Tibial artery (tissue), 4 donors: Measurements from ENCODE around the gene WDFY1.

ENCODE experiments used
- DNase-seq, 2 donors: peaks; one replicate each; pipeline ENCODE4 v3.0.0-alpha.2; 2019
- H3K27ac ChIP-seq, 2 donors: fragments of 200-600 bp; sonication (generic) in 1 of 2; 1 replicate in 1 of 2; 2 replicates in 1 of 2; pipeline ENCODE4 v1.5.1; 2018 to 2019; ENCODE audit warnings: mild to moderate bottlenecking in 1 of 2
- H3K27me3 ChIP-seq, 2 donors: fragments of 200-600 bp; sonication (generic) in 1 of 2; one replicate each; pipeline versions ENCODE4 v1.5.1 to v1.6.0; 2016 to 2019
- H3K36me3 ChIP-seq, 3 donors: fragments of 200-600 bp; sonication (generic) in 2 of 3; one replicate each; pipeline ENCODE4 v1.5.1; 2016 to 2019; ENCODE audit warnings: mild to moderate bottlenecking in 2 of 3
- H3K4me1 ChIP-seq, 4 donors: fragments of 200-600 bp; sonication (generic) in 2 of 4; 1 replicate in 3 of 4; 2 replicates in 1 of 4; pipeline ENCODE4 v1.5.1; 2016 to 2019
- H3K4me3 ChIP-seq, 2 donors: fragments of 200-600 bp; sonication (generic) in 1 of 2; 1 replicate in 1 of 2; 2 replicates in 1 of 2; pipeline ENCODE4 v1.5.1; 2018 to 2019; ENCODE audit warnings: mild to moderate bottlenecking in 2 of 2
- H3K9me3 ChIP-seq, 3 donors: fragments of 200-600 bp; sonication (generic) in 1 of 3; one replicate each; pipeline ENCODE4 v1.5.1; 2016 to 2019
- CTCF ChIP-seq, 2 experiments: fragments of 200-600 bp in 1 of 2; fragments of 450-650 bp in 1 of 2; IDR thresholded peaks; one replicate each; pipeline ENCODE4 v1.5.1; 2017 to 2019; ENCODE audit warnings: antibody characterized with exemption in 2 of 2, mild to moderate bottlenecking in 1 of 2, moderate library complexity in 1 of 2
- intact Hi-C: fragments of 100-400 bp; cut with DNase I; formaldehyde crosslinking; loops from one replicate; pipeline ENCODE4 v1.15.0; 2023; ENCODE audit warnings: low total_unique reads

WDFY1 gene

GRCh38 chr2:223978451-223978850 lies 33.3 kb upstream of the WDFY1 start:
- intact Hi-C loops, result no loop called here
- no peak for DNase-seq

GRCh38 chr2:223976635-223977226 lies 31.6 kb upstream of the WDFY1 start:
- Histone ChIP-seq H3K9me3 (no peaks in the 10 kb centered on the region), H3K4me3 (no peak overlapping the region), H3K27ac (no peak overlapping the region), H3K27me3 (peaks cover 0 to 3% of the 10 kb centered on the region in 2 donors), H3K4me1 (no peaks in the 10 kb centered on the region), H3K36me3 (no peaks in the 10 kb centered on the region)
- intact Hi-C loops, result no loop called here
- TF ChIP-seq CTCF (IDR thresholded peaks at IDR 0.05), result no peak
- no peak for DNase-seq

More at GRCh38 chr2:223978451-223978850, 33.3 kb upstream of the WDFY1 start:
- H3K27me3 ChIP-seq, result peaks cover 0 to 3% of the 10 kb centered on the region in 2 donors
- no peaks in the 10 kb centered on the region for H3K36me3 ChIP-seq
- no peaks in the 10 kb centered on the region for H3K4me1 ChIP-seq
- no peak for TF ChIP-seq CTCF (IDR thresholded peaks at IDR 0.05)
- H3K4me3 ChIP-seq, result no peak overlapping the region
- H3K27ac ChIP-seq, result no peak overlapping the region
- H3K9me3 ChIP-seq, result no peaks in the 10 kb centered on the region

- no peak overlapping the region for H3K4me3 ChIP-seq
- H3K4me1 ChIP-seq, result peaks cover 0 to 2% (median 0%) of the 10 kb centered on the region in 4 donors
- no peak for TF ChIP-seq CTCF (IDR thresholded peaks at IDR 0.05)
- DNase-seq, result no peak
- peaks cover 0 to 2% (median under 1%) of the 10 kb centered on the region in 3 donors for H3K36me3 ChIP-seq
- peaks cover 0 to 3% of the 10 kb centered on the region in 2 donors for H3K27me3 ChIP-seq
- intact Hi-C loops, result no loop called here
- H3K9me3 ChIP-seq, result no peaks in the 10 kb centered on the region
- no peak overlapping the region for H3K27ac ChIP-seq
Measured at GRCh38 chr2:223973606-223974005, 28.5 kb upstream of the WDFY1 start.

- Histone ChIP-seq H3K27ac (no peak overlapping the region), H3K36me3 (peaks cover 0 to 11% (median 10%) of the 10 kb centered on the region in 3 donors), H3K9me3 (no peaks in the 10 kb centered on the region), H3K4me3 (no peak overlapping the region), H3K4me1 (peaks cover 0 to 2% (median 0%) of the 10 kb centered on the region in 4 donors), H3K27me3 (no peaks in the 10 kb centered on the region)
- intact Hi-C loops, result no loop called here
- TF ChIP-seq CTCF (IDR thresholded peaks at IDR 0.05), result no peak
- DNase-seq, result no peak
Measured at GRCh38 chr2:223972656-223973102, 27.5 kb upstream of the WDFY1 start.

GRCh38 chr2:223971731-223972130 lies 26.6 kb upstream of the WDFY1 start:
- no peaks in the 10 kb centered on the region for H3K27me3 ChIP-seq
- peaks cover 0 to 2% (median 0%) of the 10 kb centered on the region in 4 donors for H3K4me1 ChIP-seq
- no peak overlapping the region for H3K27ac ChIP-seq
- intact Hi-C loops, result no loop called here
- TF ChIP-seq CTCF (IDR thresholded peaks at IDR 0.05), result no peak
- H3K36me3 ChIP-seq, result peaks cover 7 to 21% (median 20%) of the 10 kb centered on the region in 3 donors
- H3K4me3 ChIP-seq, result no peak overlapping the region
- DNase-seq, result no peak
- no peaks in the 10 kb centered on the region for H3K9me3 ChIP-seq
